Measurements from ENCODE around the gene C3.
"Not testable (repeated sequence)": the region's sequence is repeated elsewhere in the genome, so short reads cannot be mapped to it uniquely, and the experiment has no call there.

The C3 gene

GRCh38 chr19:6639439-6639838, 81.0 kb downstream of the C3 start:
- Histone ChIP-seq H3K4me2 (no peak overlapping the region), H3K4me1 (ENCODE audit: low read depth, poor library complexity, severe bottlenecking) (peaks cover 22% of the 10 kb centered on the region), H3K27me3 (ENCODE audit: insufficient read depth, low read depth) (no peaks in the 10 kb centered on the region), H3K27ac (no peak overlapping the region), H3K4me3 (IDR thresholded peaks at IDR 0.05; ENCODE audit: insufficient read depth, low read depth, low read length) (no peak overlapping the region), H3K9ac (no peak overlapping the region), H3K36me3 (ENCODE audit: insufficient read depth) (no peaks in the 10 kb centered on the region), H3K79me2 (ENCODE audit: insufficient read depth, low read depth) (no peaks in the 10 kb centered on the region), H2AFZ (ENCODE audit: low read depth) (no peak overlapping the region), H4K20me1 (ENCODE audit: insufficient read depth) (no peaks in the 10 kb centered on the region)
- TF ChIP-seq CTCF (conservative IDR thresholded peaks at IDR 0.05; ENCODE audit: low read depth, low read length), result no peak

DNA sequence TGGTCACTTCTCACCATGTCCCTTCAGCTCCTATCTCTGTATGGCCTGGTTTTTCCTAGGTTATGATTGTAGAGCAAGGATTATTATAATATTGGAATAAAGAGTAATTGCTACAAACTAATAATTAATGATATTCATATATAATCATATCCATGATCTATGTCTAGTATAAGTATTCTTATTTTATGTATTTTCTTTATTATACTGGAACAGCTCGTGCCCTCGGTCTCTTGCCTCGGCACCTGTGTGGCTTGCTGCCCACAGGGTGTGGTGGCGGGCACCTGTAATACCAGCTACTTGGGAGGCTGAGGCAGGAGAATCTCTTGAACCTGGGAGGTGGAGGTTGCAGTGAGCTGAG, 87.0 kb downstream of the C3 start:
- H3K4me2 ChIP-seq, result peak overlapping the region; percentile 27; the same call in 1 of the 2 replicates
- not testable (repeated sequence) for H3K36me3 ChIP-seq (ENCODE audit: insufficient read depth); H3K27me3 ChIP-seq (ENCODE audit: insufficient read depth, low read depth); H4K20me1 ChIP-seq (ENCODE audit: insufficient read depth); H3K9ac ChIP-seq; H3K79me2 ChIP-seq (ENCODE audit: insufficient read depth, low read depth); H3K4me3 ChIP-seq (IDR thresholded peaks at IDR 0.05; ENCODE audit: insufficient read depth, low read depth, low read length); H3K27ac ChIP-seq
- 0 out of 2 replicates have a peak, but pooled peaks have one; percentile 17 for TF ChIP-seq CTCF (conservative IDR thresholded peaks at IDR 0.05; ENCODE audit: low read depth, low read length)
- peak overlapping the region; percentile 36 for H2AFZ ChIP-seq (ENCODE audit: low read depth)
- peaks cover 16% of the 10 kb centered on the region for H3K4me1 ChIP-seq (ENCODE audit: low read depth, poor library complexity, severe bottlenecking)

DNA sequence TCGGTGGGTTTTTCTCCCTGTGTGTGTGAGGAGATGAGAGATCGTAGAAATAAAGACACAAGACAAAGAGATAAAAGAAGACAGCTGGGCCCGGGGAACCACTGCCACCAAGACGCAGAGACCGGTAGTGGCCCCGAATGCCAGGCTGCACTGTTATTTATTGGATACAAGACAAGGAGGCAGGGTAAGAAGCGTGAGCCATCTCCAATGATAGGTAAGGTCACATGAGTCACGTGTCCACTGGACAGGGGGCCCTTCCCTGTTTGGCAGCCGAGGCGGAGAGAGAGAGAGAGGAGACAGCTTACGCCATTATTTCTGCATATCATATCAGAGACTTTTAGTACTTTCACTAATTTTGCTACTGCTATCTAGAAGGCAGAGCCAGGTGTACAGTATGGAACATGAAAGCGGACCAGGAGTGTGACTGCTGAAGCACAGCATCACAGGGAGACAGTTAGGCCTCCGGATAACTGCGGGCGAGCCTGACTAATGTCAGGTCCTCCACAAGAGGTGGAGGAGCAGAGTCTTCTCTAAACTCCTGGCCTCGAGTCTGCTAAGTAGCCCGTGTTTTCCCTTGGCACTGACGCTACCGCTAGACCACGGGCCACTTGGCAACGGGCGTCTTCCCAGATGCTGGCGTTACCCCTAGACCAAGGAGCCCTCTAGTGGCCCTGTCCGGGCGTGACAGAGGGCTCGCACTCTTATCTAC, 87.5 kb downstream of the C3 start:
- not testable (repeated sequence) for H3K27ac ChIP-seq; H3K36me3 ChIP-seq (ENCODE audit: insufficient read depth); H3K9ac ChIP-seq; H3K4me3 ChIP-seq (IDR thresholded peaks at IDR 0.05; ENCODE audit: insufficient read depth, low read depth, low read length); H4K20me1 ChIP-seq (ENCODE audit: insufficient read depth); H3K79me2 ChIP-seq (ENCODE audit: insufficient read depth, low read depth); H3K27me3 ChIP-seq (ENCODE audit: insufficient read depth, low read depth)
- peak; percentile 49 for TF ChIP-seq CTCF (conservative IDR thresholded peaks at IDR 0.05; ENCODE audit: low read depth, low read length)
- Histone ChIP-seq H3K4me2 (peak overlapping the region; percentile 27; the same call in 1 of the 2 replicates), H3K4me1 (ENCODE audit: low read depth, poor library complexity, severe bottlenecking) (peaks cover 16% of the 10 kb centered on the region), H2AFZ (ENCODE audit: low read depth) (peak overlapping the region; percentile 36)

- H3K36me3 ChIP-seq (ENCODE audit: insufficient read depth), result no peaks in the 10 kb centered on the region
- no peak overlapping the region for H3K4me2 ChIP-seq
- no peaks in the 10 kb centered on the region for H3K27me3 ChIP-seq (ENCODE audit: insufficient read depth, low read depth)
- no peaks in the 10 kb centered on the region for H3K79me2 ChIP-seq (ENCODE audit: insufficient read depth, low read depth)
- no peak overlapping the region for H3K27ac ChIP-seq
- H3K4me1 ChIP-seq (ENCODE audit: low read depth, poor library complexity, severe bottlenecking), result peaks cover 16% of the 10 kb centered on the region
- no peaks in the 10 kb centered on the region for H4K20me1 ChIP-seq (ENCODE audit: insufficient read depth)
- H2AFZ ChIP-seq (ENCODE audit: low read depth), result no peak overlapping the region
- H3K4me3 ChIP-seq (IDR thresholded peaks at IDR 0.05; ENCODE audit: insufficient read depth, low read depth, low read length), result no peak overlapping the region
- no peak overlapping the region for H3K9ac ChIP-seq
- peak; percentile 79 for TF ChIP-seq CTCF (conservative IDR thresholded peaks at IDR 0.05; ENCODE audit: low read depth, low read length)
Observed at GRCh38 chr19:6632002-6632621, 88.3 kb downstream of the C3 start.
